ENCODE results near the gene PDLIM7. TPM values are rescaled to one million over a fixed set of nuclear protein-coding genes. Genes with fewer than 3 reads are reported as not detected.

PDLIM7 gene
- total and polyA plus RNA-seq, 10 of the 15 experiments (the other 5 are each of a cell fraction or from before 2014, with no cell fraction given): 0.82 to 36.6 (median 19.3) TPM

DNA sequence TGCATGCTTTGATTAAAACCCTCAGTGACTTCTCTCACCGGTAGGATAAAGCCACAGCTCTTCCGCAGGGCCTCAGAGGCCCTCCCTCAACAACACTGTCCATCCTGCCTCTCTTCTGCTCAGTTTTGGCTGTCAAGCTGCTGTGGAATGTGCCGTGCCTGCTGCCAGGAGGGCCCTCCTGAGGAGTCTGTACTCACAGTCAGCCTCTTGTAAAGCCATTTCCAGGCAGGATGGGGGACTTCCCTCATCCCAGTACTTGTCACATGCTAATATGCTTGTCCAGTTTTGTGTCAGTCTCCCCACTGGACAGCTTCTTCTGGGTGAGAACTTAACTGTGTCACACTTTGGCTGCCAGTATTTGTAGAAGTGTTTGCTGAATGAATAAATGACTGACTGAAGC is 33.2 kb upstream of the PDLIM7 start:
- in situ Hi-C loops (cut with MboI): no loop called here
- Histone ChIP-seq H3K79me2 (ENCODE audit: control insufficient read depth, insufficient read depth, low read length) (no peaks in the 10 kb centered on the region), H3K27ac (ENCODE audit: control insufficient read depth, insufficient read depth) (no peak overlapping the region), H3K27me3 (replicated peaks in 1 of 2; ENCODE audit: control insufficient read depth in 2 of 2, insufficient read depth in 2 of 2, low read length in 1 of 2) (no peaks in the 10 kb centered on the region), H2AFZ (ENCODE audit: control insufficient read depth, low read depth, low read length) (no peak overlapping the region), H3K9ac (ENCODE audit: control insufficient read depth, insufficient read depth, low read length) (no peak overlapping the region), H3K4me3 (no peak overlapping the region), H3K4me1 (ENCODE audit: control insufficient read depth, insufficient read depth, low read length) (no peaks in the 10 kb centered on the region), H3K9me3 (replicated peaks; ENCODE audit: control insufficient read depth, insufficient read depth, low read length) (no peaks in the 10 kb centered on the region), H3K4me2 (ENCODE audit: control insufficient read depth, insufficient read depth) (no peak overlapping the region), H3K36me3 (ENCODE audit: control insufficient read depth in 2 of 2, insufficient read depth in 2 of 2, low read length in 1 of 2) (peaks cover 6 to 25% of the 10 kb centered on the region in 2 experiments; a peak in 3 of 4 replicates), H4K20me1 (ENCODE audit: control insufficient read depth, insufficient read depth) (no peaks in the 10 kb centered on the region)
- intact Hi-C loops (cut with micrococcal nuclease; ENCODE audit: unreplicated experiment): no loop called here
- BruUV-seq (replicated peaks): no TSS peak
- ATAC-seq (no peak), DNase-seq (ENCODE audit: low read depth, low spot score) (no peak), FAIRE-seq (no peak)
- SMC1A ChIA-PET (ENCODE audit: uncharacterized antibody, unreplicated experiment): no interaction called here
- RAD21 ChIA-PET (ENCODE audit: unreplicated experiment): no interaction called here
- TF ChIP-seq ESRRA (IDR thresholded peaks at IDR 0.05; ENCODE audit: low read length): no peak
- TF ChIP-seq ZNF622 (IDR thresholded peaks at IDR 0.05): no peak
- TF ChIP-seq ZSCAN29 (IDR thresholded peaks at IDR 0.05): no peak
- no peak for TF ChIP-seq NFYA (IDR thresholded peaks at IDR 0.05; ENCODE audit: borderline replicate concordance, low read depth, low read length)
- no peak for TF ChIP-seq KAT2A (conservative IDR thresholded peaks at IDR 0.05; ENCODE audit: control insufficient read depth, low read depth, low read length)
- TF ChIP-seq, protein P1, sequence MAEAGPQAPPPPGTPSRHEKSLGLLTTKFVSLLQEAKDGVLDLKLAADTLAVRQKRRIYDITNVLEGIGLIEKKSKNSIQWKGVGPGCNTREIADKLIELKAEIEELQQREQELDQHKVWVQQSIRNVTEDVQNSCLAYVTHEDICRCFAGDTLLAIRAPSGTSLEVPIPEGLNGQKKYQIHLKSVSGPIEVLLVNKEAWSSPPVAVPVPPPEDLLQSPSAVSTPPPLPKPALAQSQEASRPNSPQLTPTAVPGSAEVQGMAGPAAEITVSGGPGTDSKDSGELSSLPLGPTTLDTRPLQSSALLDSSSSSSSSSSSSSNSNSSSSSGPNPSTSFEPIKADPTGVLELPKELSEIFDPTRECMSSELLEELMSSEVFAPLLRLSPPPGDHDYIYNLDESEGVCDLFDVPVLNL (IDR thresholded peaks at IDR 0.05; ENCODE audit: low read depth, low read length): no peak
- POLR2A ChIA-PET: interaction anchor here (1.7 kb wide), 1 partner anchor 20 kb away, joined by 3 read pairs; no protein-coding TSS in a partner anchor
- CTCF ChIA-PET: interaction anchor here (1.2 to 1.3 kb wide), 2 partner anchors 10 to 23 kb away, joined by 3 to 4 read pairs; no protein-coding TSS in a partner anchor
- 77% methylated on average over 3 of the region's 3 CpGs for WGBS (ENCODE audit: insufficient coverage, insufficient replicate concordance, low lambda C conversion rate, missing lambda C conversion rate)

Data from GM12878 (cell line).